ENCODE results near the gene RBM20.

The RBM20 gene

GRCh38 chr10:110817614-110818013 is 173.5 kb downstream of the RBM20 start:
- no peak for DNase-seq

DNA sequence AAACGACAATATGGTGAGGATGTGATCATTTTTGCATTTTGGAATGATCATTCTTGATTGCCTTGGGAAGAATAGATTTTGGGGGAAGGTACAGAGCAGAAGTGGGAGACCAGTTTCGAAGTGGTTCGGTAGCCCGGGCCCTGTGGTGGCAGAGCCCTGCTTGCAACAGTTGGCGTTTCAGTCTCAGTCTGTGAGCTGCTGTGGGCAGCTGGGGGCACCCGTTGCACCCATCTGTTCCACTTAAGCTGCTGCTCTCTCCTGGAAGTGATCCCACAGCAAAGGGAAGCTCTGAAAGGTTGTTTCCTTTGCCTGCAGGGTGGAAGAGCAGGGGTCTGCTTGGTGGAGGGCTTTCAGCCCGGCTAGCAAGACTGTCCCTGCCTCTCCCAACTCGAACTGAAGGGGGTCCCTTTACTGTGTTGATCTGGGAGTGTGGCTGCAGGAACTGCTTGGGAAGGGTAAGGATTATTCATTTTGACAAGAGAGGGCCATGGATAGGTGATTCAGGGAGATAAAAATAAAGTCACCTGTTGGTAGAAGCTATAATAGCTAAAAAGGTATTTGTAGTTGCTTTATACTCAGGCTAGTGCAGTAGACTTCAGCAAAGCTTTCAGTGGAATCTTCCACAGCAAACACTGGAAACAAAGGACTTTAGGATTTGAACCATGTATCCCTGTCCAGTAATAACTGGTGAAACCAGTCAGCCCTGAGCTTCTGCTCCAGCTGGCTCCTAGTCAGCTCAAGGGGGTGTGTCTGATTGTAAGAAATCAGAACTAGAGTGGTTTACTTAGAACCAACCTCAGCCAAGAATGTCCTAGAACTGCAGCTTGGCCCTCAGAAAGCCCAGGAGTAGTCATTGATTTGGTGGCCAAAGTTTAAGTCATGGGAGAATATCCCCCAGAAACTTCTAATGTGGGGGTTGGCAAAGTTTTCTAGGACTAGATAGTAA is 174.4 kb downstream of the RBM20 start:
- DNase-seq, result no peak

DNA sequence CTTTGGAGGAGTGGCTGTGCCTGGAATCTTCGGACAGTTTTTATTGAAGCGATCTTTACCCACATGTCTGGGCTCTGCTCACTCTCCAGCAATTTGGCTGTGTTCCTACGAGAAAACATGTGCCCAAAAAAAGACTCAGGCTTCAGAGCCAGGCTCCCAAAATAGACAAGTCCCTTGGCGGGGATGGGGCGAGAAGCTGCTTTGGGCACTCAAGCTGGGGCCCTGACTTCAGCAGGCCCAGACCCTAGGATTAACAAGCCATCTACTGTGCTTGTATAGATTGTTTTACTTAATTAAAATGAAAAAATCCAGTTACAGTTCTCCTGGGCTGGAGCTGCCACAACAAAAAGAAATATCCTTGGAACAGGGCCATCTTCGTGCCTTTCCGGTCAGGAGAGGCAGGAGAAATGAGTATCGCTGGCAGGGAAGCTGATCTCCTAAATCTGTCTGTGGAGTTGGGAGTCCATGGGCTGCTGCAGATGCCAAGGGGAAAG is 176.2 kb downstream of the RBM20 start:
- peak; percentile 84 for DNase-seq

GRCh38 chr10:110821508-110821907 is 177.4 kb downstream of the RBM20 start:
- peak; percentile 72 for DNase-seq

DNA sequence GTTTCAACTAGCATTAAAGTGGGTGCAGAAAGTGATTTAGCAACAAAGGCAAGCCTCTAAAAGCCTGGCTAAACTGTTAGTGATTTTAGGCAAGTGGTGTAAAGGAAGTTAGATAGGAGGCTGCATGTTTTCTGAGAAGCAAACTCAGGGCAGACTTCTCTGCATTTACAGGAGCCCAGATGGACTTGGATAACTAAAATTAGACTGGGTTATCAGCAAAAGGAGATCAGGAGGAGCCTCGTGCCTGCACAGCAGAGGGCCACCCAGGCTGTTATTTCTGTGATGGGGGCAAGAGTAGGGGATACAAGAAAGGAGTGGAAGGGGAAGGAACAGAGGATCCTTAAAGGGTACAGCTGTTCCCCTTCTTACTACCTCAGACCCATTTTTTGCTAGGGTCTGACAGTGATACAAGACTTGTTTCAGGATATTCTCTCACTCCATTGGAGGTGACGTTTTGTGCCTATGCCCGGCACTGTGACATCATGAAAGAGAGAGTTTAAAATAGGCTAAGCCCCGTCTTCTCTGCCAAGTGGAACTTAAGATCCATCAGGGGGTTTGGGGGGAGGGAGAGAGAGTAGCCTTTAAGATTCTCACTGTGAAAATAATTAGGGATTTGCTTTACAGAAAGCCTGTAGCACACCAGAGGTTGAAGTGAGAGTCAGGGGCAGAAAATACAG is 178.0 kb downstream of the RBM20 start:
- DNase-seq, result no peak

GRCh38 chr10:110822712-110823311 is 178.7 kb downstream of the RBM20 start:
- DNase-seq, result no peak

GRCh38 chr10:110824152-110824441 is 180.0 kb downstream of the RBM20 start:
- DNase-seq, result no peak

DNA sequence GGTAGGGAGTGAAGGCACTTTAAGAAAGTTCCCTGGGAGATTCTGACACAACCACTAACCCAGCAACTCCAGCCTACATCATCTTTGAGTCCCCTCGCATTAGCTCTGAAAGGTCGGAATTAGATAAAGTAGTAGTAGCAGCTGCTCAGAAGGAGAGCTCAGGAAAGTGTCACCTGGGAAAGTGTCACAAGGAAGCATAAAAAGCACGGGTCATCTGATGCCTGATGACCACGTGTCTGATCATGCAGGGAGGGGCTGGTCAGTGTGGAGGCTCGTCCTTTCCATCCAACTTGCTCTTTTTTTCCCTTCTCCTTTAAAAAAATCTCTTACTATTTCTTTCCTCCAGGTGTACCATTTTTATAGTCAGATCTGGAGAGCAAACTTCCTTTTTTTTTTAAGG is 180.5 kb downstream of the RBM20 start:
- no peak for DNase-seq

GRCh38 chr10:110825508-110825907 is 181.4 kb downstream of the RBM20 start:
- DNase-seq, result no peak

- DNase-seq, result no peak
These were observed 183.3 kb downstream of the RBM20 start for GRCh38 chr10:110827410-110827809.

GRCh38 chr10:110827875-110828274 is 183.7 kb downstream of the RBM20 start:
- no peak for DNase-seq

GRCh38 chr10:110828525-110828924 is 184.4 kb downstream of the RBM20 start:
- no peak for DNase-seq

- DNase-seq, result no peak
These were observed 185.7 kb downstream of the RBM20 start for GRCh38 chr10:110829721-110830410.

- DNase-seq, result no peak
These were observed 189.3 kb downstream of the RBM20 start for GRCh38 chr10:110833234-110833940.

DNA sequence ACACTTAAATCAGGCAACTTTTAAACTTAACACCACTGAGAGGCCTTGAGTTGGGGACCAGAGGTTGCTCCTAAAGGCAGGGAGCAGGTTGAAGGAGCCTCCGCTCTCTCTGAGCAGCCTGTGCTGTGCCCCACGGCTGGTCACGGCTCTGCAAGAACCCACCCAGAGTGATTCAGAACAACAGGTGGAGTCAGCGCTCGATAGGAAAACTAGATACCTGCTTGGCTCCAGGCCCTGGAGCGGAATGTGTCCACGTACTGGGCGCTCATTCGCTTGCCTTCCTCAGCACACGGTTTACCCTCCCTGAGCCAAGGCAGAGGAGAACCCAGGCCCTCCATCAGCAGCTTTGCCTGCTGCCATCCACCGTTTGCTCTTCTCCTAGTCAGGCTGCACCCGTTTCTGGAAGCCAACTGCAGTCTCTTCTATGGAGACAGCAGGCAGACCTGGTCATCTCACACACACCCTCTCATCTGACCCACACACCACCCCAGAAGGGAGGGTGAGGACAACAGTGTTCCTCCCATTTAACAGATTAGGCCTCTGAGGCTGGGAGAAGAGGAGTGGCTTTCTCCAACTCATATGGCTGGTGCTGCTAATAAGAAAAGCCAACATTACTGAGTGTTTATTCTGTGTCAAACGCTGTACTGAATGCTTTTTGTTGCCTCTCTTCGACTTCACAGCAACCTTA is 189.9 kb downstream of the RBM20 start:
- DNase-seq, result no peak

DNA sequence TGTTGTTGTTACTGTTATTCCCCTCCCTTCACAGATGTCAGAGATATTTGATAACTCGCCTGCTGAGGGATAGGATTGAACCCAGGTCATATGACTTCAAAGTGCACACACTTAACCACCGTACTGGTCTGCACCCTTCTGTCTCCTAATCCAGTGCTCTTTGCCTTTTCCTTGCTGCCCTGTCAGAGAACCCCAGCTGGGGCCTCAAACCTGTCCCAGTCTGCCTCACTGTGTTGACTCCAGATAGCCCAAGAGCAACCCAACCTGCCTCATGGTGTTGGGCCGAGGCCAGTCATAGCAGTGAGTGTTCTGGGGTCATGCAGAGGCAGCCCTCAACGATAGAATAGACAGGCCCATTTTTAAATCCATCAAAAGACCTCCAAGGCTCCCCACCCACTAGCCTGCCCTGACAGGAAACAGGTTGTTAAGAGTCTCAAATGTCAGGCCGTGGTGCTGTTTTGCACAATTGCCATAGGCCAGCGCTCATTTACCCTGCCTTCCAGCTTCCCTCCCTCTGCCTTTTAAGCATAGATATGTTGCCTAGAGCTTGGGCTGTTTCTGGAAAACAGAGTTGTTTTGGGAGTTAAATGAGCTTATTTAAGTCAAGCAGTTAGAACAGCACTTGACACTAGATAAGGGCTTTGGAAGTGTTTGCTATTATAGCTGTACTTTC is 190.6 kb downstream of the RBM20 start:
- peak; percentile 83 for DNase-seq

- no peak for DNase-seq
These were observed 191.7 kb downstream of the RBM20 start for GRCh38 chr10:110835841-110836240.

DNA sequence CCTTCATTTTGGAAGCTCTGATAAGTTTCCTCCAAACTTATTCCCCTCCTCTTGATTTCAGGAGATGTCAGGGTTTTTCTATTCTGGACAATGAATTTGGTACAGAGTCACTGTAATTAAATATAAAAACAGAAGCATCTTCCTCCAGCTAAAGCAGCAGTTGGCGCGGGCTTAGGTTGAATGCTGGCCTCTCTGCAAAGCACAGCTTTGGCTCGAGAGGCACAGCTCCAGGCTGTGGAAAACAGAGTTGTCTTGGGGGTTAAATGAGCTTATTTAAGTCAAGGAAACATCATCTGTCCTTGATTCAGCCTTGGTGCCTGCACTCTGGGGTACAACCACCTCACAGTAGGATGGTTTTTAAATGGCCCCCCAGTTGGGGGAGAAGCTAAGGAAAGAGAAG is 192.6 kb downstream of the RBM20 start:
- peak; percentile 67 for DNase-seq

DNA sequence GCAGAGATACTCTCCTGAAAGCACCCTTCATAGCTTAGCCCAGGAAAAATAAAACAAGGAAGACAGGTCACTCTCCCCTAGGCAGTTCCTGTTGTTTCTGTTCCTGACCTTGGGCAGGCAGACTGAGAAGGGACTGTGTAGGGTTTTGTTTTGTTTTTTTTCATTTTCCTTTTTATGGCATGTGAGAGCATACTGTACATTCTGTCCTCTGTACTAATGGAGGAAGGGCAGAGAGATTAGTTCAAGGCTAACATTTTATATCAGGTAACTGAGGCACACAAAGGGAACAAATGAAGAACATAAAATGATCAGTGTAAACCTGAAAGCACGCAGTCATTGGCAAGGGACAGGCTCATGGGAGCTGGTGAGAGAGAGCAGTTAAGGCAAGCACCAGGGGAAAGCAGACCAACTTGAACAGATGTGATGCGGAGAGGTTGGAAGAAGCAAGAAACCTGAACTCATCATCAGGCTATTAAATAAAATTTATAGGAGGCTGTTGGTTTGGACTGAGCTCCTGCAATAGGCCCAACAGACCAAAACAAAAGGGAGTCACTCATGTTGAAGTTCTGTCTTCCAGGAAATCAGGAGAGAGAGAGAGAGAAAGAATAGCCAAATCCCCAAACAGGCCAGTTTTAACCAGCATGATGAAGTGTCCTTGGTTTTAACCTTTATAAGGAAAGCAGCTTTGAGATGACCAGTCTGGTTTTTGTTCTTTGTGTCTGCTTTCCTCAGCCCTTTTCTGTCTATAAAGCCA is 193.5 kb downstream of the RBM20 start:
- no peak for DNase-seq

GRCh38 chr10:110840225-110840922 is 196.2 kb downstream of the RBM20 start:
- peak; percentile 1 for DNase-seq
